RWPE1 (cell line): ENCODE results near the gene TMEM175.

Experiments
- CTCF ChIA-PET: fragments of 350-600 bp; sonication (Branson Sonifier 250); formaldehyde crosslinking; extraction: SDS; loops from one replicate; lab custom pipeline; 2021; lab: Yijun Ruan, JAX
- POLR2A ChIA-PET: fragments of 400-600 bp; formaldehyde crosslinking; extraction: SDS; loops from one replicate; lab custom pipeline; 2020; ENCODE audit warnings: antibody characterized with exemption; ENCODE audit not compliant: low non-redundant PET; lab: Yijun Ruan, JAX
- DNase-seq: peaks from one replicate; pipeline ENCODE4 v3.0.0; 2012; ENCODE audit warnings: low spot score
- H3K27ac ChIP-seq: fragments of 450-650 bp; 2 replicates; pipeline ENCODE4 v1.5.1; 2017
- TF ChIP-seq, protein P1 (sequence below): fragments of 450-650 bp; conservative IDR thresholded peaks from 2 replicates; pipeline ENCODE4 v1.5.1; 2017; ENCODE audit warnings: low read depth, mild to moderate bottlenecking

TMEM175 gene, protein sequence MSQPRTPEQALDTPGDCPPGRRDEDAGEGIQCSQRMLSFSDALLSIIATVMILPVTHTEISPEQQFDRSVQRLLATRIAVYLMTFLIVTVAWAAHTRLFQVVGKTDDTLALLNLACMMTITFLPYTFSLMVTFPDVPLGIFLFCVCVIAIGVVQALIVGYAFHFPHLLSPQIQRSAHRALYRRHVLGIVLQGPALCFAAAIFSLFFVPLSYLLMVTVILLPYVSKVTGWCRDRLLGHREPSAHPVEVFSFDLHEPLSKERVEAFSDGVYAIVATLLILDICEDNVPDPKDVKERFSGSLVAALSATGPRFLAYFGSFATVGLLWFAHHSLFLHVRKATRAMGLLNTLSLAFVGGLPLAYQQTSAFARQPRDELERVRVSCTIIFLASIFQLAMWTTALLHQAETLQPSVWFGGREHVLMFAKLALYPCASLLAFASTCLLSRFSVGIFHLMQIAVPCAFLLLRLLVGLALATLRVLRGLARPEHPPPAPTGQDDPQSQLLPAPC

DNA sequence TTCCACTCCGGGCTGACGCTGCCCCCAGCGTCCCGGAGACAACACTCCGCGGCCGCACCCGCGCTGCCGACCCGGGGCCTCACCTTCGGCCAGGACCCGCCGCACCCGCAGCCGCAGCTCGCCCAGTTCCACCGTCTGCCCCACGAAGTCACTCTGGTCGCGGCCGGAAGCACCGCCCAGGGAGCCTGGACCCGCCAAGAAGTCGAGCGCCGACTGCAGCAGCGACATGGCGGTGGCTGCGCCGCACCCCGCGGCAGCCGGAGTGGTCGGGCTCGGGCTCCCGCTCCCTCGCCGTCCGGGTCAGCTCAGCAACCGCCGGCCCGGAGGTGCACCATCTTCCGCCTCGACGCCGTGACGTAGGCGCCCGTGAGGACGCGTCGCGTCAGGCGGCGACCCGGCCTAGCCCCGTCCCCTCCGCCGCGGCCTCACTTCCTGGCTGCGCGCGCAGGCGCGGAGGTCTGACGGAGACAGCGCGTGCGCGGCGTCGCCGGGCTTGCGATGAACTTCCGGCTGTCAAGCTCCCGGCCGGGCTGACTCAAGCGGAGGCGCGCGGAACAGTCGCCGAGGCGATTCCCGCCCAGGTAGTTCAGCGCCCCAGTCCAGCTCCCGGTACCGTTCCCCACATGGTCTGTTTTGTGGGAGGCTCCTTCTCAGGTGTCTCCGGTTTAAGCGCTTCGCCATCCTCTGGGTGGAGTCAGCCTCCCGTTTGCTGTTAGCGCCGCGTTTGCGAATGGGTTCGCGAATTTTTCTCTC, at the start of gene TMEM175, which contains the start of gene GAK:
TSS of gene TMEM175 (plus strand) at position 501 of the 753 bp plus-strand sequence. CDS start 15,280 bp downstream, outside the sequence.
TSS of gene GAK (minus strand) at position 357 of the 753 bp plus-strand sequence. CDS start at position 228, 129 bp downstream.
- CTCF ChIA-PET = no interaction called here
- POLR2A ChIA-PET = interaction anchor here (0.7 kb wide), 1 partner anchor 152 kb away, joined by 5 read pairs; no protein-coding TSS in a partner anchor
- peak; percentile 97 for DNase-seq
- TF ChIP-seq, protein P1, sequence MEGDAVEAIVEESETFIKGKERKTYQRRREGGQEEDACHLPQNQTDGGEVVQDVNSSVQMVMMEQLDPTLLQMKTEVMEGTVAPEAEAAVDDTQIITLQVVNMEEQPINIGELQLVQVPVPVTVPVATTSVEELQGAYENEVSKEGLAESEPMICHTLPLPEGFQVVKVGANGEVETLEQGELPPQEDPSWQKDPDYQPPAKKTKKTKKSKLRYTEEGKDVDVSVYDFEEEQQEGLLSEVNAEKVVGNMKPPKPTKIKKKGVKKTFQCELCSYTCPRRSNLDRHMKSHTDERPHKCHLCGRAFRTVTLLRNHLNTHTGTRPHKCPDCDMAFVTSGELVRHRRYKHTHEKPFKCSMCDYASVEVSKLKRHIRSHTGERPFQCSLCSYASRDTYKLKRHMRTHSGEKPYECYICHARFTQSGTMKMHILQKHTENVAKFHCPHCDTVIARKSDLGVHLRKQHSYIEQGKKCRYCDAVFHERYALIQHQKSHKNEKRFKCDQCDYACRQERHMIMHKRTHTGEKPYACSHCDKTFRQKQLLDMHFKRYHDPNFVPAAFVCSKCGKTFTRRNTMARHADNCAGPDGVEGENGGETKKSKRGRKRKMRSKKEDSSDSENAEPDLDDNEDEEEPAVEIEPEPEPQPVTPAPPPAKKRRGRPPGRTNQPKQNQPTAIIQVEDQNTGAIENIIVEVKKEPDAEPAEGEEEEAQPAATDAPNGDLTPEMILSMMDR = no peak
- H3K27ac ChIP-seq = peak within 1 kb of the TSS; percentile 79

DNA sequence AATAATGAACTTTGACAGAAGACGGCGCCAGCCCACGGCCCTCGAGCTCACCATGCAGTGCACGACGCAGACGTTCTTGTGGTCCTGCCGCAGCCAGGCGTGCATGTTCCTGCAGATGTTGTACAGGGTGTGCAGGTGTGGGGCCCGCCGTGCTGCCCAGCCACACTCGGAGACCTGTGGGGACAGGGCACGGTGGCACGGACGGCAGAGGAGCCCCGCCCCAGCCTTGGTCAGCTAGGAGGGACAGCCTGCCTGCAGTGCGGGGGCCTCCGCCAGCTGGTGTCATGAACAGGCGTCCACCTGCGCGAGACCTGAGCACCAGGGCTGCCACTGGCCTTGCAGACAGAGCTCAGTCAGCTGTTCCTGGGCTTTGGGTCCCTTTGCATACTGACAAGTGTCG, 49.6 kb upstream of the TMEM175 start:
- ChIA-PET CTCF (interaction anchor here (0.6 kb wide), 1 partner anchor 43 kb away, joined by 4 read pairs; no protein-coding TSS in a partner anchor), POLR2A (no interaction called here)
- H3K27ac ChIP-seq = no peak overlapping the region
- no peak for DNase-seq
- TF ChIP-seq, protein P1 = no peak

DNA sequence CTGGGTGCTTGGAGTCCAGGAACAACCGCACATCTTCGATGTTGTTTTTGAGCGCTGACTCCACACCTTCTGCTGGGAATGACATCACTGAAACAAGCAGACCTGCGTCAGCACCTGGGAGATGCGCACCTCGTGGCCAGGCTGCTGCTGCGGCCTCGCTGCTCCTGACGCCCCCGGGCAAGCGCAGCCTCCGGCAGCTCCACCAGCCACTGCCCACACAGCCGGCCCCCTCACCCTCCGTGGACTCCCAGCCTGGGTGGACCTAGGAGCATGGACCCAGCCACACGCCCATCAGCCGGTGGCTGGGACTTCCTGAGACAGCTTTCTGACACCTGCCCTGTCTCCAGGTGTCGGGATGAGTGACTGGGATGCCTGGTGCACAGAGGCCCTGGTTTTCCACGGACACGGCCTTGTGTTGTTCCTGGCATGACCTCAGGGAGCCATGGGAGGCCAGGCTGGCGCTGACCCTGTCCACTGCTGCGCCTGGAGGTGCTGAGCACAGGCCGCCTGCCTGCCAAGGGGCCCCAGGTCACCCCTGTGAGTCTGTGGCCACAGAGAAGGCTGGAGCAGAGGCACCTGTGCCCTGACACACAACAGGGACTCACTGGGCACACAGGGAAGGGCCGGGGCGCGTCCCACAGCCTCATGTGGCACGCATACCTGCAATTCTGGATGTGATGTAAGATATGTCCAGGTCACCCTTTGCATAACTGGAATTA, 48.7 kb upstream of the TMEM175 start:
- no peak for DNase-seq
- TF ChIP-seq, protein P1 = no peak
- CTCF ChIA-PET = no interaction called here
- no peak overlapping the region for H3K27ac ChIP-seq
- POLR2A ChIA-PET = no interaction called here

DNA sequence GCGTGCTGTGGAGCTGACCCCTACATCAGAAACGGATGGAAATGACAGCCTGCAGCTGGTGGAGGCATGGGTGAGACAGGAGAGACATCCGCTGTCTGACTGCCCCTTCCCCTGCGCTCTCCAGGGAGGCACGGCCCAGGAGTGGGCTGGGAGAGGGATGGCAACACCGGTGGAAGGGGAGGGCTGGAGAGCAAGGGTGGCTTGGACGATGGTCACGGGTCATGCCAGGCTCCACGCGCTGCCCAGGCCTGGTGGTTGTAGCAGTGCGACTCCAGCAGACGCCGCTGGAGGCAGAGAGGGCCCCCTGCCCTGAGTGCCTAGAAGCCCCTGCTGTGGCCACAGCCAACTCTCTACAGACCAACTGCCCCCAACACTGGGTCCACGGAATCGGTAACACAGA, 48.0 kb upstream of the TMEM175 start:
- CTCF ChIA-PET = no interaction called here
- POLR2A ChIA-PET = no interaction called here
- DNase-seq = no peak
- TF ChIP-seq, protein P1 = no peak
- H3K27ac ChIP-seq = no peak overlapping the region

DNA sequence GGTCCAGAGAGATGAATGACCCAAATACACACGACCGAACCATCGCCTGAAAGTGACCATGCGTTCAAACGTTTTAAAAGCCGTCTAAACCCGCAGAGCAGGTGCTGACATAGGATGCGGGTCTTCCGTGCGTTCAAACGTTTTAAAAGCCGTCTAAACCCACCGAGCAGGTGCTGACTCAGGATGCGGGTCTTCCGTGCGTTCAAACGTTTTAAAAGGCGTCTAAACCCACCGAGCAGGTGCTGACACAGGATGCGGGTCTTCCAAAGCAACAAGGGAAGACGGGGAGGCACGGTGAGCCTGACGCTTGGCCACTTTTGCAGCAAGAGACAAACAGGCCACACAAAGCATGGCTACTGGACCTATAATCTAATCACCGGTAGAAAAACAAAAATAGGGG, 47.4 kb upstream of the TMEM175 start:
- no peak overlapping the region for H3K27ac ChIP-seq
- POLR2A ChIA-PET = no interaction called here
- TF ChIP-seq, protein P1 = no peak
- DNase-seq = no peak
- CTCF ChIA-PET = no interaction called here

DNA sequence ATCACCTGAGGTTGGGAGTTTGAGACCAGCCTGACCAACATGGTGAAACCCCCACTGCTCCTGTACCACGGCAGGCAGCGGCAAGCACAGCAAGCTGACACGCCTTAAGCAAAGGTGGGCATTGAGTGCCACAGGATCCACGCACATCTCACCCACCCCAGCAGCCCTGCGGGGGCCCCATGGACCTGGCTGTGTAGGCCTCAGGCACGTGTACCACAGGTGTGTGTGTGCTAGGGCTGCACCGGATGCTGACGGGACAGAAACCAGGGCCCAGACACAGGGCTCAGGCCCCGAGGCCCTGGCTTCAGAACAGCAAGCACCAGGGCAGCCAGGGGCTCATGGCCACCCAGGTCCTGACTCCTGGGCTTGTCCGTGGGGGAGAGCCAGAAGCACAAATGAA, 46.9 kb upstream of the TMEM175 start:
- CTCF ChIA-PET = no interaction called here
- DNase-seq = no peak
- TF ChIP-seq, protein P1 = no peak
- POLR2A ChIA-PET = no interaction called here
- H3K27ac ChIP-seq = no peak overlapping the region
